Colonic mucosa (tissue), 4 donors: ENCODE data around the gene HEMK1. TPM values are rescaled to one million over a fixed set of nuclear protein-coding genes. Genes with fewer than 3 reads are reported as not detected.

Experiments used
- DNase-seq: peaks from one replicate; pipeline ENCODE4 v3.0.0-alpha.2; 2020
- H3K27ac ChIP-seq: fragments of 200-600 bp; one replicate; pipeline ENCODE4 v1.8.0; 2021
- H3K27me3 ChIP-seq: fragments of 200-600 bp; one replicate; pipeline ENCODE4 v1.8.0; 2021
- H3K36me3 ChIP-seq: fragments of 200-600 bp; one replicate; pipeline ENCODE4 v1.8.0; 2021
- H3K4me1 ChIP-seq: fragments of 200-600 bp; one replicate; pipeline ENCODE4 v1.8.0; 2021; ENCODE audit warnings: mild to moderate bottlenecking
- H3K4me3 ChIP-seq: fragments of 200-600 bp; one replicate; pipeline ENCODE4 v1.8.0; 2021
- H3K9ac ChIP-seq, 2 donors: one replicate each; pipeline ENCODE4 v1.7.0; 2013; ENCODE audit warnings: control low read depth in 2 of 2, low read depth in 2 of 2, low read length in 2 of 2
- H3K9me3 ChIP-seq: fragments of 200-600 bp; one replicate; pipeline ENCODE4 v1.8.0; 2021
- intact Hi-C: fragments of 100-400 bp; cut with DNase I; formaldehyde crosslinking; loops from one replicate; pipeline ENCODE4 v1.14.1; 2022
- total RNA-seq, 2 donors: library from RNA; stranded (reverse); fragmentation: NEBNext Ultra II Directional in 1 of 2; extraction: Animal tissue kit (Norgen Biotek cat#: 25700) in 1 of 2; gene quantifications; one replicate each; pipeline ENCODE4 v1.2.1, GENCODE V29; 2021
- TF ChIP-seq, protein P1 (sequence below): fragments of 200-600 bp; IDR thresholded peaks from one replicate; pipeline ENCODE4 v1.8.0; 2022; ENCODE audit warnings: antibody characterized with exemption, mild to moderate bottlenecking
- donor health status: healthy.
- donor health status: DM: no; HTN: no; CAD: no.
- donor health status: DM: no; HTN: no; CAD: no.

The HEMK1 gene
- total RNA-seq, 2 donors from 2014 or later, result 23.0 to 28.5 TPM

DNA sequence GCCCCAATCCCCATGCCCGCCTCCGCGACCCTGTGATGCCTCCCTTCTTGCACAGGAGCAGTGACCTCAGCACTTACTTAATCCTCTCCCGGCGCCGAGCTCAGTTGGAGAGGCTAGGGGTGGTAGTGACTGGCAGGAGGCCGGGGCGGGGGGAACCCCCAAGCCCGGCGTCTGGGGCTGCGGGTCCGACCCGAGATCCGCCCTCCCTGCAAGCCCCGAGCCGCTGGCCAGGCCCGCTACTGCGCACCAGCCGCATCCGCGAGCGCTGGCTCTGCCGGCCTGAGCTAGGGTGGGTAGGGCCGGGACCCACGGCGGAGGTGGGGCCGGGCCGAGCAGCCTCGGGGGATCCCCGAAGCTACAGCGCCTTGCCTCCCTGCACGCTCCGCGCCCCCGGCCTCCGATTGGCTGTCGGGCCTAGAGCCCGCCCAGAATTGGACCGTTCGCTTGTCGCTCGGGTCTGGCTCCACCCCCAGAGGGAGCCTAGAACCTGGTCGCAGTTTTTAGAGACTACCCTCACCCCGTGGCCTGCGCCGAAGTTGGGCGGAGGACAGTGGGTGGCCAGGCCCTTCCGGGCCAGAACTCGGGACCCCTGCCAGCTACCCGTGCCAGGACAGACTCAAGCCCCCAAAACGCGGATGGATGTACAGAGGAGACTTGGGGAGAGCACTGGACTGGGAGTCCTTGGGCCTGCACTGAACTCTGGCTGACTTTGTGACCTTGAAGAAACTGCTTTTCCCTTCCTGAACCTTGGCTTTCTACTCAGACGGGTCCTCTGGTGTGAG lies 1.7 kb upstream of the HEMK1 start, which contains the start of gene C3orf18:
Gene C3orf18, minus strand, starts transcription at position 362 of the 782 bp plus-strand sequence. CDS start 2,048 bp downstream, outside the sequence.
- no peaks in the 10 kb centered on the region for H3K4me1 ChIP-seq
- TF ChIP-seq, protein P1, sequence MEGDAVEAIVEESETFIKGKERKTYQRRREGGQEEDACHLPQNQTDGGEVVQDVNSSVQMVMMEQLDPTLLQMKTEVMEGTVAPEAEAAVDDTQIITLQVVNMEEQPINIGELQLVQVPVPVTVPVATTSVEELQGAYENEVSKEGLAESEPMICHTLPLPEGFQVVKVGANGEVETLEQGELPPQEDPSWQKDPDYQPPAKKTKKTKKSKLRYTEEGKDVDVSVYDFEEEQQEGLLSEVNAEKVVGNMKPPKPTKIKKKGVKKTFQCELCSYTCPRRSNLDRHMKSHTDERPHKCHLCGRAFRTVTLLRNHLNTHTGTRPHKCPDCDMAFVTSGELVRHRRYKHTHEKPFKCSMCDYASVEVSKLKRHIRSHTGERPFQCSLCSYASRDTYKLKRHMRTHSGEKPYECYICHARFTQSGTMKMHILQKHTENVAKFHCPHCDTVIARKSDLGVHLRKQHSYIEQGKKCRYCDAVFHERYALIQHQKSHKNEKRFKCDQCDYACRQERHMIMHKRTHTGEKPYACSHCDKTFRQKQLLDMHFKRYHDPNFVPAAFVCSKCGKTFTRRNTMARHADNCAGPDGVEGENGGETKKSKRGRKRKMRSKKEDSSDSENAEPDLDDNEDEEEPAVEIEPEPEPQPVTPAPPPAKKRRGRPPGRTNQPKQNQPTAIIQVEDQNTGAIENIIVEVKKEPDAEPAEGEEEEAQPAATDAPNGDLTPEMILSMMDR, result no peak
- H3K9me3 ChIP-seq, result no peaks in the 10 kb centered on the region
- peak; percentile 94 for DNase-seq
- peak within 1 kb of the TSS; percentile 38 to 73 for H3K9ac ChIP-seq
- no peaks in the 10 kb centered on the region for H3K27me3 ChIP-seq
- intact Hi-C loops, result no loop called here
- H3K27ac ChIP-seq, result peak within 1 kb of the TSS; percentile 82
- H3K36me3 ChIP-seq, result no peaks in the 10 kb centered on the region
- H3K4me3 ChIP-seq, result peak within 1 kb of the TSS; percentile 54

DNA sequence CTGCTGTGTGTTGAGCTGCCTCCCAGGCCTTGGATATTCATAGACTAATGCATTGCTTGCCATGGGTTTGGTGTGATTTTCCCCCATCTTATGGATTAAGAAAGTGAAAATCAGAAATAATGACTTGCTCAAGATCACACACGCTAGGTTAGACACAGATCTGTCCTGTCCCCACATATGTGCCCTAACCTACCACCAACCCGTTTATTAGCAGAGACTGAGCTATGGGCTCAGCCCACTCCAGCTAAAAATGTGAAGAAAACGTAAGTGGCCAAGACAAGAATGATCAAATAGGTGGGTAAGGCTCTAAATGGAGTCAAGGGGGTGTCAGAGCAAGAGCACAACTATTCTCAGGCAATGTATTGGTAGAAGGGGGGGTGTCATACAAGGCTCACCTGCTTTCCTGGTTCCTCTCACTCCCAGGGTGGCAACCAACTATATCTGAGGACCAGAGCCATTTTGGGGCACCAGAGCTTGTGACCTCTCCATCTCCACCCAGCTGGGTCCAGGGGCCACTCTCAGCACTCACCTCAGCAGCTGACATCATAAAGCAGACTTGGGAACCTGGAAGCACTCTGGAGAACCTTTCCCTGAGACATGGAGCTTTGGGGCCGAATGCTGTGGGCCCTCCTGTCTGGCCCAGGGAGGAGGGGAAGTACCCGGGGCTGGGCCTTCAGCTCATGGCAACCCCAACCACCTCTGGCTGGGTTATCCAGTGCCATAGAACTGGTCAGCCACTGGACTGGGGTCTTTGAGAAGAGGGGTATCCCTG lies 1.4 kb downstream of the HEMK1 start:
- Histone ChIP-seq H3K27ac (no peak overlapping the region), H3K9me3 (no peaks in the 10 kb centered on the region), H3K9ac (peak overlapping the region in 1 of 2 donors; percentile 96), H3K27me3 (no peaks in the 10 kb centered on the region), H3K4me1 (no peaks in the 10 kb centered on the region), H3K4me3 (no peak overlapping the region), H3K36me3 (no peaks in the 10 kb centered on the region)
- no peak for DNase-seq
- intact Hi-C loops, result loop anchor here (2.0 to 5.0 kb wide), 2 partner anchors 42 to 807 kb away; no protein-coding TSS in a partner anchor
- TF ChIP-seq, protein P1, result no peak

DNA sequence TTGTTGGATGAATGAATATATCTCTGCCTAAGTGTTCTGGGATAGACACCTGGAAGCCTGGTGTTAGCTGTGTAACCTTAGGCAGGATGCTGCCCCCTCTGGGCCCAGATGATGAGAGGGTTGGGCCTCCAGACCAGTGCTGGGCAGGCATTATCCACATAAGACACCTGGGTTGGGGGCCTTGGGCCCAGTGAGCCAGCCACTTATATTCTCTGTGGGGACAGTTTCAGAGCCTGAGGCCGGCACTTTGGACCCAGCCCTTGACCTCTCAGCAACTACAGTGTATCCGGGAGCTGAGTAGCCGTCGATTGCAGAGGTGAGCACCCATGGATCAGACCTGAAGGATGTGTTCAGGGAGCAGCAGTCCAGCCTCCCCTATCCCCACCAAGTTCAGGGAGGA lies 2.2 kb downstream of the HEMK1 start:
- TF ChIP-seq, protein P1, result no peak
- no peaks in the 10 kb centered on the region for H3K4me1 ChIP-seq
- H3K27ac ChIP-seq, result no peak overlapping the region
- DNase-seq, result no peak
- no peaks in the 10 kb centered on the region for H3K27me3 ChIP-seq
- no peak overlapping the region for H3K4me3 ChIP-seq
- no peak overlapping the region for H3K9ac ChIP-seq
- H3K9me3 ChIP-seq, result no peaks in the 10 kb centered on the region
- intact Hi-C loops, result loop anchor here (2.0 to 5.0 kb wide), 2 partner anchors 41 to 806 kb away; no protein-coding TSS in a partner anchor
- no peaks in the 10 kb centered on the region for H3K36me3 ChIP-seq

DNA sequence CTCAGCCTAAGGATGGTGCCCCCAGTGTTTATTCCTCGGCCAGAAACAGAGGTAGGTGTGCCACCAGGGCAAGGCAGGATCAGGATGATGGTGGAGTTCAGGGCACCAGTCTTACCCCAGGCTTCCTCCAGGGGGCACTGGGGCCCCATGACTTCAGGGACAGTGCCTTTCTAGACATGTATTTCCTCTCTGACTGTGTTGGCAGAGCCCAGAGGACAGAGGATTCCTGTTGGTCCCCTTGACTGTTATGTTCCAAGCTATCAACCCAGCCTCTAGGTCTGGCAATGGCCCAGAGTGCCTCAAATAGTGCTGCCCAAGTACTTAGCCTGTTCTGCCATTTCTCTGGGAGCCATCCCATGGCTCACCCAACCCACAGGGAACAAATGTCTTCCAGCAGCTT lies 2.8 kb downstream of the HEMK1 start:
- Histone ChIP-seq H3K9ac (peak overlapping the region in 1 of 2 donors; percentile 55), H3K36me3 (no peaks in the 10 kb centered on the region), H3K27me3 (no peaks in the 10 kb centered on the region), H3K9me3 (no peaks in the 10 kb centered on the region), H3K4me3 (no peak overlapping the region), H3K4me1 (no peaks in the 10 kb centered on the region), H3K27ac (peak overlapping the region; percentile 37)
- peak; percentile 83 for DNase-seq
- TF ChIP-seq, protein P1, result peak; percentile 87
- intact Hi-C loops, result loop anchor here (5.0 kb wide), 1 partner anchor 805 kb away; no protein-coding TSS in a partner anchor

DNA sequence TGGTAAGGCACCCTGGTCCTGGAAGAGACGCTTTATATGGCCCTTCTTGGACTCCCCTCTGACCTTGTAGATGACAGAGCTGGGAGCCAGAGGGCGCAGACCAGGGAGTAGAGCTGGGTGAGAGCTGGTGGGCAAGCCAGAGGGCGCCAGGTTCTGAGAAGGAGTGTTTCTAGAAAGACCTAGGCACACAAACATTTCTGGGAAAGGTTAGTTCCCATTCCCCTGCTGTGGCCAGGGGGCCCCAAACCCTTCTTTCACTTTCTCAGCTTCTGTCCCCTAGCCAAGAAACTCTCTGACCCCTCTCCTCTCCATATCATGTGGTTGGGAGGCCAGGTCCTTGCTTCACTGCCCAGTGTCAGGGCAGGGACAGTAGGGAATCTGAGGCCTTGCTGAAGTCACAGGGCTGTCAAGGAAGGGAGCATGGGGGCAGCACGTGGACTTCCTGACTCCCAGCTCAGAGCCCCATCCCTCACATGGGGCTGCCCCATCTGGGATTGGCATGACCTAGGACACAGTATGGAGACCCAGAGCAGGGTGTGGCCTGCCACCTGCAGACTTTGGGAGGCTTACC lies 3.6 kb downstream of the HEMK1 start:
- H3K4me3 ChIP-seq, result no peak overlapping the region
- peak overlapping the region; percentile 37 for H3K27ac ChIP-seq
- peak overlapping the region in 1 of 2 donors; percentile 55 for H3K9ac ChIP-seq
- no peaks in the 10 kb centered on the region for H3K4me1 ChIP-seq
- DNase-seq, result no peak
- TF ChIP-seq, protein P1, result no peak
- no peaks in the 10 kb centered on the region for H3K9me3 ChIP-seq
- intact Hi-C loops, result loop anchor here (5.0 kb wide), 1 partner anchor 804 kb away; no protein-coding TSS in a partner anchor
- no peaks in the 10 kb centered on the region for H3K27me3 ChIP-seq
- no peaks in the 10 kb centered on the region for H3K36me3 ChIP-seq
